GDM1 (cell line): ENCODE results near the gene ROBO4.

ENCODE experiments used
- DNase-seq: peaks from one replicate; lab custom pipeline; 2025; lab: John Stamatoyannopoulos, UW

The ROBO4 gene

DNA sequence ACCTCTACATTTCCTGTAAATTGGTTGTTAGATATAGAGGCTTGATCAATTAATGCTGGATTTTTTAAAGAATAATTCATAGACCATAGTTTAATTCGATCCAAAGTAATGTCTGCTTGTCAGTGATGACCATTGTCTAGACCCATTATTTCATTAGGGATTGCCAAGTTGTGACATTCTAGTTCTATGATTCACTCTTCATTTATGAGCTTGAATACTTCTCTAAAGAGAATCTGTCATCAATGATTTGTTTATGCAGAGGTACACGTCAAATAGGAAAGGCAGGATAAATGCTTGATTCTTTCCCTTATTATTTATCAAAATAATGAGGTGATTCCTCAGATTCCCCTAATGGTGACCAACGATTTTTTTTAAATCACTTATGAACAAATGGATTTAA, 56.5 kb downstream of the ROBO4 start:
- DNase-seq = no peak

DNA sequence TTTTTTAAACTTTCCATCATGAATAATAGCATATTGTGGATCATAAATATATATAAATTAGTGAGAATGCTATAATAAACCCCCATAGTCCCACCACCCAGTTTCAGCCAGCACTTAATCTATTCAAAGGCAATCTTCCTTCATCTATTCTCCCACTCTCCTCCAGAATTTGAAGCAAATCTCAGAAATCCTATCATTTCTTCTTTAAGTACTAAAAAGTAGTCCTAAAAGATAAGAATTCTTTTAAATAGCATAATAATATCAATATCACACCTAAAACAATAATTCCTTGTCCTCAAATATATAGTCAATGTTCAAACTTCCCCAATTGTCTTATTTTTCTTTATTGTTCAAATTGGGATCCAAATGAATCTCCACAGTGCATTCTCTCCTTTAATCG, 57.0 kb downstream of the ROBO4 start:
- DNase-seq = no peak

DNA sequence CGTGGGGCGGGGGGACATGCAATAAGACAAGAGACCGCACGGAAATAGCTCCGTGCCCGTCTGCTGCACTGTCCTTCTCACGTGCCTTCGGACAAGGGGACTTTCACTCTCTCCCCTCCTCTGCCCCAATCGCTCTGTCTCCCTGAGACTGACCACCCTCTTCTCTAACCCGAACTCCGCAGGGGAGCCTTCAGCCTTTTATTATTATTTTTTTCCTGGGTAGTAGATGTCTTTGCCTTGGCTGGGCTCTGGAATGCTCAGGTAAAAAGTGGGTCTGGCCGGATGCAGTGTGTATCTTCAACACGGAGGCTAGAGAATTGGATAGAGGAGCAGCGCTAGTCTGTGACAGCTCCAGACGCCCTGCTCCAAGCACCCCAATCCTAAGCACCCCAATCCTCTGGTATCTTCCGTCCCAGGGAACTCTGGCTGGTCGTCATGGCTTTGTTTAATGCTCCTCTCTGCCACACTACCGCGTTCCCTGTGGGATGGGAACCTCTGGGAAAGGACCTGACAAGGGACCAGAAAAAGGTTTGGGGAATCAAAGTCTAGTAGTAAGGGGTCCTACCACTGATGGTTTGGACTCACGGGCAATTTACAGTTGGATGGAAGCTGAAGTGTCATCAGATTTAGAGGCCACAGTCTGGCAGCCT, 57.6 kb downstream of the ROBO4 start:
- no peak for DNase-seq

DNA sequence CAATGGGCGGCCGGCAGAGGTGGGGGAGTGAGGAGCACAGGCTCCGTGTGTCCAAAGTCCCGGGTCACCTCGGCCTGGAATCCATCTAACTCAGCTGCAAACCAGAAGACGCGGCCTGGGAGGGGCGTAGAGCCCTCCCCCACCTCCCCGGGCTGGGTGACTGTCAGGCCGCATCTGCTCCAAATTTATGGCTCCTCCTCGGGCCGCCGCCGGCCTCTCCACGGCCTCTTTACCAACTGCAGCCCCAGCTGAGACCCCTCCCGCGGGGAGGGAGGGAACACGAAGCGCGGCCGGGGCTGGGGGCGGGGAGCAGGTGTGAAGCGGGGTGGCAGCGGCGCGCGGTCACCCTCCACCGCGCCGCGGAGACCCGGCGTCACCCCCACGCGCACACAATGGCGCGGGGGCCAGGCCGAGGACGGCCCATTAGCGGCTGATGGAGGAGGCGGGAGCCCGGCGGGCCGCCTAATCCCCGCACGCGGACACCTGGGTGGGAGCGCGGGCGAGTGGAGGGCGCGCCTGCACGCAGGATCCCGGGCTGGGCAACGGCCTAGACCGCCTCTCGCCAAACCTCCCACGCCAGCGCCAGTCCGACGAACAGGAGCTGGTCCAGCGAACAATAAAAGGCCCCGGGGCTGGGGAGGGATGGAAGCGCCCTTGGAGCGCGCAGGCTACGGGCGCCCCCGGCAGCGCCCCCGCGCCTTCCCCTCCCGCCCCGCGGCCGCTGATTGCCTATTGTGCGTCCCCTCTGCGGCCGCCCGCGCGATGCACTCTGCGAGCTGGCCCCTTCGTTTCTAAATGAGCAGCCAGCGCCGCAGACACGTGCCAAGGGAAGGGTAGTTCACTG, 58.3 kb downstream of the ROBO4 start:
- DNase-seq = no peak

DNA sequence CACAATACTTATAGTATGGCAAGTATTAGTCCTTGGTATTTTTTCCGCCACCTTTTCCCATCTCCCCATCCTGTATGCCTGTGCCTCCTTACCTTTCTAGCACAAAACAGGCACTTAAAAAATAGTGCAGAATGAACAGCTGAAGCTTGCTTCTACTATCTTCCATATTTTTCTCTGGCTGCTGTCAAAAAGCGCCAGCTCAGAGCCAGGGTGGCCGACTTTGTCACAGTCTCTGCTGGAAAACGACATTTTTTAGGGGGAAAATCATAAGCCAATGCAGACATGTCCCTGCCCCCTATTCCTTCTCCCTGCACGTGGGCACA, 58.9 kb downstream of the ROBO4 start:
- no peak for DNase-seq

DNA sequence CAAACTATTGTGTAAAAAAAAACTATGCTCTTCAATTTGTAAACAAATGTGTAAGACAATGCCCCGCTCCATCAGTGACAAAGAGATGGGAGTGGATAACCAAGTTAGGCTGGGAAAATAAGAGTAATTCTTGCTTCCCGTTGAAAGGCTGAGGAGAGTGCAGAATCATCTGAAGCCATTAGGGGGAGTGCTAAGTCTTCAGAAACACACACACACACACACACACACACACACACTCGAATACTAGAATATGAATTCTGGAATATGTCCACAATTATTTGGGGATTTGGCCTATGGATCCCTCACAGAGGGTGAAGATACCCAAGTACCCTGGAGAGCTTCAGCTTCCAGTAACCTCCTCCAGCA, 60.2 kb downstream of the ROBO4 start:
- peak; percentile 19 for DNase-seq

DNA sequence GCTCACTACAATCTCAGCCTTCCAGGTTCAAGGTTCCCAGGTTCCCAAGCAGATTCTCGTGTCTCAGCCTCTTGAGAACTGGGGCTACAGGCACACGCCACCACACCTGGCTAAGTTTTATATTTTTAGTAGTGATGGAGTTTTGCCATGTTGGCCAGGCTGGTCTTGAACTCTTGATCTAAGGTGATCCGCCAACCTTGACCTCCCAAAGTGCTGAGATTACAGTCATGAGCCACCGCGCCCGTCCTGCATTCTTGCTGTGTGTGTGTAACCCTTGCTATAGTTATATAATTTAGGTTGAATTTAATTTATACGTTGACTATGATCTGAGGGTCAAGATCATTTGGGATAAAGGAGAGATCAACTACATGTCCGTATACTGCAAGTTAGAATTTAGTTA, 61.7 kb downstream of the ROBO4 start:
- no peak for DNase-seq

DNA sequence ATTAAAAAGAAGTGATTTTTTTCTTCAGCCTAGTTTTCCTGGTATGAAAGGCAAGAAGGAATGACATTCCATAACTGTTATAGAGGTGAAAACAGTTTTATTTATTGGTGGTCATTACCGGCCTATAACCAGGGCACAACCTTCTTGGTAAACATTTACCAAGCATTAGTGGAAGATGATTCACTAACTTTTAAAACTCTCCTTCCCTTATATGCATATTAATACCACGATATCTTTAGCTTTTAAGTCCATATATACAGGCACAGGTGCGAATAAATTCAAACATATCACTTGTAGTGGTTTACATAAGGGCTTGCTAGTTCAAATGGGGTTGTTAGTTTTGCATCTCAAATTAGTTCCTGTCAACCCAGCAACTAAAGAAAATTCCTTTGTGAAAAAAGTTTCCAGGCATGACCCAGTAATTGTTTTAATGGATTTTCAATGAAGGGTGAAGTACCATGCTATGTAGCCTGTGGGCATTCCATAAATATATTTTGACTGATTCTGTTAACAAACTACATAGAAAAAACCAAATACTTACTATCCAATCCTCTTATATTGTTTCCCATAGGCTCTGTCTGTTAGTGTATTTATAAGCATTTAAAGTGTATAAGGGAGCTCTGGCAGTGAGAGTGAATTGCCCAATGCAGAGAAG, 63.0 kb downstream of the ROBO4 start:
- DNase-seq = no peak
